ENCODE data around the gene KANSL1L.

The KANSL1L gene

GRCh38 chr2:210028178-210028577, 143.0 kb downstream of the KANSL1L start:
- no peaks in the 10 kb centered on the region for H3K9me3 ChIP-seq (ENCODE audit: control insufficient read depth in 2 of 2, low read length in 2 of 2)
- peaks cover 3 to 10% of the 10 kb centered on the region in 2 donors for H3K36me3 ChIP-seq (ENCODE audit: control insufficient read depth in 2 of 2, insufficient read depth in 2 of 2, low read length in 2 of 2)
- H3K4me3 ChIP-seq (ENCODE audit: low read length in 2 of 2), result no peak overlapping the region
- H3K27me3 ChIP-seq (ENCODE audit: control insufficient read depth in 1 of 2, insufficient read depth in 2 of 2, low read length in 2 of 2), result no peaks in the 10 kb centered on the region
- no peak overlapping the region for H3K27ac ChIP-seq (ENCODE audit: low read length)
- H3K4me1 ChIP-seq (ENCODE audit: control insufficient read depth, insufficient read depth, low read length), result no peaks in the 10 kb centered on the region
- H3K9ac ChIP-seq (ENCODE audit: low read length in 2 of 2), result no peak overlapping the region

GRCh38 chr2:210027608-210028007, 143.6 kb downstream of the KANSL1L start:
- no peaks in the 10 kb centered on the region for H3K9me3 ChIP-seq (ENCODE audit: control insufficient read depth in 2 of 2, low read length in 2 of 2)
- peaks cover 3 to 10% of the 10 kb centered on the region in 2 donors for H3K36me3 ChIP-seq (ENCODE audit: control insufficient read depth in 2 of 2, insufficient read depth in 2 of 2, low read length in 2 of 2)
- H3K9ac ChIP-seq (ENCODE audit: low read length in 2 of 2), result no peak overlapping the region
- H3K4me1 ChIP-seq (ENCODE audit: control insufficient read depth, insufficient read depth, low read length), result no peaks in the 10 kb centered on the region
- no peak overlapping the region for H3K4me3 ChIP-seq (ENCODE audit: low read length in 2 of 2)
- no peak overlapping the region for H3K27ac ChIP-seq (ENCODE audit: low read length)
- H3K27me3 ChIP-seq (ENCODE audit: control insufficient read depth in 1 of 2, insufficient read depth in 2 of 2, low read length in 2 of 2), result no peaks in the 10 kb centered on the region

GRCh38 chr2:210022824-210023223, 148.4 kb downstream of the KANSL1L start:
- H3K27me3 ChIP-seq (ENCODE audit: control insufficient read depth in 1 of 2, insufficient read depth in 2 of 2, low read length in 2 of 2), result no peaks in the 10 kb centered on the region
- no peak overlapping the region for H3K27ac ChIP-seq (ENCODE audit: low read length)
- H3K4me1 ChIP-seq (ENCODE audit: control insufficient read depth, insufficient read depth, low read length), result no peaks in the 10 kb centered on the region
- no peak overlapping the region for H3K9ac ChIP-seq (ENCODE audit: low read length in 2 of 2)
- H3K36me3 ChIP-seq (ENCODE audit: control insufficient read depth in 2 of 2, insufficient read depth in 2 of 2, low read length in 2 of 2), result peaks cover 8 to 19% of the 10 kb centered on the region in 2 donors
- no peak overlapping the region for H3K4me3 ChIP-seq (ENCODE audit: low read length in 2 of 2)
- H3K9me3 ChIP-seq (ENCODE audit: control insufficient read depth in 2 of 2, low read length in 2 of 2), result no peaks in the 10 kb centered on the region

DNA sequence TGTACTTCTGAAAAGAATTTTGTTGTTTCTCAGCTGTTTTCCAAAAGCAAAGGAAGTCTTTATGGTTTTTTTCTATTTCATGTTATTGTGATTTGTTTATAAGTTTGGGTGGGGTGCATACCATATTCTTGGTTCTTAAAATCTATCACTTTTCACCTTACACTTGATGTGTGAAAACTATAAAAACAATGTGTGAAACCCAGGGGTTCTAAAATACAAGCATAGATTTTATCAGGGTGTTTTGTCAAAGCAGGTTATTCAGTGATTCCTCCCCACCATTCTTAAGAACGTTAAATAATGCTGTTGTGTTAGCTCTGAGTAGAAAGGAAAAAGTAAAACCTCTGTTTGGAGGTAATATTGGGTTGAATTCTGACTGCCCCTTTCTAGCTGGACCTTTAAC, 151.1 kb downstream of the KANSL1L start:
- no peak overlapping the region for H3K27ac ChIP-seq (ENCODE audit: low read length)
- H3K4me1 ChIP-seq (ENCODE audit: control insufficient read depth, insufficient read depth, low read length), result peaks cover 2% of the 10 kb centered on the region
- no peaks in the 10 kb centered on the region for H3K9me3 ChIP-seq (ENCODE audit: control insufficient read depth in 2 of 2, low read length in 2 of 2)
- no peaks in the 10 kb centered on the region for H3K27me3 ChIP-seq (ENCODE audit: control insufficient read depth in 1 of 2, insufficient read depth in 2 of 2, low read length in 2 of 2)
- H3K9ac ChIP-seq (ENCODE audit: low read length in 2 of 2), result no peak overlapping the region
- H3K36me3 ChIP-seq (ENCODE audit: control insufficient read depth in 2 of 2, insufficient read depth in 2 of 2, low read length in 2 of 2), result peaks cover 22 to 36% of the 10 kb centered on the region in 2 donors
- H3K4me3 ChIP-seq (ENCODE audit: low read length in 2 of 2), result no peak overlapping the region

DNA sequence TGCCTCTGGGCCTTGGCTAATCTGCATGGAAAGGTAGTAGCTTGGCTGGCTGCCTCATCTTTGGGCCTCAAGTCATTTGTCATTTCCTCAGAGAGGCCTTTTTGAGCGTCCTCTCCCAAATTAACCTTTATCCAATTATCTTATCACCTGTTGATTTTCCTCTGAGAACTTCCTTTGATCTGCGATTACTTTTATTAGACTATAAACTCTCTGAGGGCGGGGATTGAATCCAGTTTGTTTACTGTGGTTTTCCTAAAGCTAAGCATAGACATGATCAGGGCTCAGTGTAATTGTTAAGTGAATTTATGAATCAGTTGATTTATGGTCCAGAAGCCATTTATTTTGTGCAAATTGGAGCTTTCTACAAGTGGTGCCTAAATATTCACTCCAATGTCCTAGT, 161.3 kb downstream of the KANSL1L start:
- Histone ChIP-seq H3K4me3 (ENCODE audit: low read length in 2 of 2) (no peak overlapping the region), H3K27me3 (ENCODE audit: control insufficient read depth in 1 of 2, insufficient read depth in 2 of 2, low read length in 2 of 2) (no peaks in the 10 kb centered on the region), H3K9ac (ENCODE audit: low read length in 2 of 2) (no peak overlapping the region), H3K4me1 (ENCODE audit: control insufficient read depth, insufficient read depth, low read length) (no peaks in the 10 kb centered on the region), H3K27ac (ENCODE audit: low read length) (no peak overlapping the region), H3K36me3 (ENCODE audit: control insufficient read depth in 2 of 2, insufficient read depth in 2 of 2, low read length in 2 of 2) (peaks cover 2 to 9% of the 10 kb centered on the region in 2 donors), H3K9me3 (ENCODE audit: control insufficient read depth in 2 of 2, low read length in 2 of 2) (no peaks in the 10 kb centered on the region)

GRCh38 chr2:210009126-210009525, 162.1 kb downstream of the KANSL1L start:
- Histone ChIP-seq H3K4me3 (ENCODE audit: low read length in 2 of 2) (no peak overlapping the region), H3K9me3 (ENCODE audit: control insufficient read depth in 2 of 2, low read length in 2 of 2) (no peaks in the 10 kb centered on the region), H3K36me3 (ENCODE audit: control insufficient read depth in 2 of 2, insufficient read depth in 2 of 2, low read length in 2 of 2) (peaks cover 0 to 7% of the 10 kb centered on the region in 2 donors), H3K27ac (ENCODE audit: low read length) (no peak overlapping the region), H3K9ac (ENCODE audit: low read length in 2 of 2) (no peak overlapping the region), H3K4me1 (ENCODE audit: control insufficient read depth, insufficient read depth, low read length) (no peaks in the 10 kb centered on the region), H3K27me3 (ENCODE audit: control insufficient read depth in 1 of 2, insufficient read depth in 2 of 2, low read length in 2 of 2) (no peaks in the 10 kb centered on the region)

DNA sequence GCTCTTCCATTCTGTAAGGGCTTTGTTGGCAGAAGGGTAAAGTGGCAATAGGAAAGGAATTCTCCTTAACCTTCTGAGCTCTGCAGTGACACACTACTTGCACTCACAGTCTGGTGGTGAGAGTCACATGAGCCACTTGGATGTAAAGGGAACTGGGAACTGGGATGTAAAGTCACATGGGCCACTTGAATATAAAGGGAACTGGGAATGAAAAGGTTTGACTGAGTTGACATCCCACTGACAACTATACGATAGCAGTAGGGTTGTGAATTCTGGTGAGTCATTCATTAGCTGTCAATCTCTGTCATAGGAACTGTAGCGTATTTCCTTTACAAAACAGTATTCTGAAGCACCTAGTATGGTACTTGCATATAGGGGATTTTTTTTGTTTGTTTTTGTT, 163.3 kb downstream of the KANSL1L start:
- no peaks in the 10 kb centered on the region for H3K27me3 ChIP-seq (ENCODE audit: control insufficient read depth in 1 of 2, insufficient read depth in 2 of 2, low read length in 2 of 2)
- no peak overlapping the region for H3K27ac ChIP-seq (ENCODE audit: low read length)
- no peak overlapping the region for H3K9ac ChIP-seq (ENCODE audit: low read length in 2 of 2)
- H3K4me1 ChIP-seq (ENCODE audit: control insufficient read depth, insufficient read depth, low read length), result peaks cover 5% of the 10 kb centered on the region
- peaks cover 0 to 7% of the 10 kb centered on the region in 2 donors for H3K36me3 ChIP-seq (ENCODE audit: control insufficient read depth in 2 of 2, insufficient read depth in 2 of 2, low read length in 2 of 2)
- no peaks in the 10 kb centered on the region for H3K9me3 ChIP-seq (ENCODE audit: control insufficient read depth in 2 of 2, low read length in 2 of 2)
- no peak overlapping the region for H3K4me3 ChIP-seq (ENCODE audit: low read length in 2 of 2)

DNA sequence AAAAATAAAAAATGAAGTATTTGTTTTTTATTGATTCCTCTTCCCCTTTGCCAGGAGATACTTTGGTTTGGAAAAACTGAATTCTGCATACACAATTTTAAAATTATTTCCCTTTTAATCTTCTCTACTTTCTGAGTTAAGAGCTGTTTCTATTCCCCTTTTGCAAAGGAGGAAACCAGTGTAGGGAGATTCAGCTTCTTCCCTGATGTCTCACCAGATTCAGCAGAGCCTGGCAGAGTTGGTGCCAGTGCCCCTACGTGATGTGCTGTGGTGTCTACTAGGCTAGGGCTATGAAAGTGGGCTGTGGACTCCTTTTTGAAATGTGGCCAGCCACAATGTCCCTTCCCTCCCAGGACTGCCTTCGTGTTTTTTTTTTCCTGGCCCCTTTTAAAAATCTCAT, 166.3 kb downstream of the KANSL1L start:
- Histone ChIP-seq H3K4me1 (ENCODE audit: control insufficient read depth, insufficient read depth, low read length) (peaks cover 10% of the 10 kb centered on the region), H3K9me3 (ENCODE audit: control insufficient read depth in 2 of 2, low read length in 2 of 2) (no peaks in the 10 kb centered on the region), H3K36me3 (ENCODE audit: control insufficient read depth in 2 of 2, insufficient read depth in 2 of 2, low read length in 2 of 2) (peaks cover 0 to 6% of the 10 kb centered on the region in 2 donors), H3K9ac (ENCODE audit: low read length in 2 of 2) (no peak overlapping the region), H3K27me3 (ENCODE audit: control insufficient read depth in 1 of 2, insufficient read depth in 2 of 2, low read length in 2 of 2) (no peaks in the 10 kb centered on the region), H3K27ac (ENCODE audit: low read length) (no peak overlapping the region), H3K4me3 (ENCODE audit: low read length in 2 of 2) (no peak overlapping the region)

- Histone ChIP-seq H3K36me3 (ENCODE audit: control insufficient read depth in 2 of 2, insufficient read depth in 2 of 2, low read length in 2 of 2) (peaks cover 0 to 3% of the 10 kb centered on the region in 2 donors), H3K9me3 (ENCODE audit: control insufficient read depth in 2 of 2, low read length in 2 of 2) (no peaks in the 10 kb centered on the region), H3K27ac (ENCODE audit: low read length) (no peak overlapping the region), H3K9ac (ENCODE audit: low read length in 2 of 2) (peak overlapping the region; percentile 85 to 86), H3K4me3 (ENCODE audit: low read length in 2 of 2) (peak overlapping the region; percentile 96 to 99), H3K4me1 (ENCODE audit: control insufficient read depth, insufficient read depth, low read length) (peaks cover 10% of the 10 kb centered on the region), H3K27me3 (ENCODE audit: control insufficient read depth in 1 of 2, insufficient read depth in 2 of 2, low read length in 2 of 2) (no peaks in the 10 kb centered on the region)
Measured at GRCh38 chr2:210003359-210003758, 167.8 kb downstream of the KANSL1L start.

DNA sequence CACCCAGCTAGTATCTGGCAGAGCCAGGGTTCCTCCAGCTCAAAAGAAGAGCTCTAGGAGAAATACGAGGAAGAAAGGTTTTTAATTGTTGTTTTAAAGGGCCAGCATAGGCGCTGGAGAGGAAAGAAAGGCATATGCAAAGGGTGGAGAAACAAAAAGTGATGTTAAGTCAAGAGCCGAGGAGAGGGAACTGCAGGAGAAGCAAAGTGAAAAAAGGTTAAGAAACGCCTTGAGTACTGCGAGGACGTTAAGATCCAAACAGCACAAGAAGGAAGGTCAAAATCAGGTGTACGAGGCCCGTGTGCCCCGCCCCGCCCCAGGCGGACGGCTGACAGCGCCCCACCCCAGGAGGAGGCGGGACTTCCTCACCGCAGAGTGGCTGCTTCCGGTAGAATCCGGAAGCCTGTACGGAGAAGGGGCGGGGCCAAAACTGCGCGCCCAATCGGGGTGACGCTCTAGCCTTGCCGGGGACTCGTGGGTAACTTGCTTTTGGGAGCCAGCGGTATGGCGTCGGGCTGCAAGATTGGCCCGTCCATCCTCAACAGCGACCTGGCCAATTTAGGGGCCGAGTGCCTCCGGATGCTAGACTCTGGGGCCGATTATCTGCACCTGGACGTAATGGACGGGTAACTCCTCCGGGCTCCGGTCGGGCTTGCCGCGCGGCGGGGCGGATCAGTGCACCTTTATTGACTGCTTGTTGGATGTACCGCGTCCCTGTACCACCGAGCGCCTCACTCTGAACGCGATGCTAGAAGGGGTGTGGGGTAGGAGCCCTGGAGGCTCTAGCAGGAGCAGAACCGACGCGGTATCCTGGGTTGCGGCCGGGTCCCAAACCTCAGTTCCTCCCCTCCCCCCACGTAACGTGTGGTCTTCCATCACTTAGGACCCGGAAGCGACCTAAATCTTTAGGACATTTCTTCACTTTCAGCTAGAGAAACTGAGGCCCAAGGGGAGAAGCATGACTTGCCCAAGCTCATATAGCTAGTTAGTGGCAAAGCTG, 168.8 kb downstream of the KANSL1L start, which contains the start of gene RPE:
RPE (plus strand) TSS at position 481 of the 1,000 bp plus-strand sequence; CDS start at position 505, 24 bp downstream.
- H3K27me3 ChIP-seq (ENCODE audit: control insufficient read depth in 1 of 2, insufficient read depth in 2 of 2, low read length in 2 of 2), result no peaks in the 10 kb centered on the region
- H3K4me3 ChIP-seq (ENCODE audit: low read length in 2 of 2), result peak within 1 kb of the TSS; percentile 96 to 99
- H3K36me3 ChIP-seq (ENCODE audit: control insufficient read depth in 2 of 2, insufficient read depth in 2 of 2, low read length in 2 of 2), result no peaks in the 10 kb centered on the region
- peak within 1 kb of the TSS; percentile 85 to 86 for H3K9ac ChIP-seq (ENCODE audit: low read length in 2 of 2)
- H3K27ac ChIP-seq (ENCODE audit: low read length), result peak within 1 kb of the TSS; percentile 82
- H3K9me3 ChIP-seq (ENCODE audit: control insufficient read depth in 2 of 2, low read length in 2 of 2), result no peaks in the 10 kb centered on the region
- peaks cover 10% of the 10 kb centered on the region for H3K4me1 ChIP-seq (ENCODE audit: control insufficient read depth, insufficient read depth, low read length)
